ENCODE data around the gene TMEFF2.

Gene TMEFF2

DNA sequence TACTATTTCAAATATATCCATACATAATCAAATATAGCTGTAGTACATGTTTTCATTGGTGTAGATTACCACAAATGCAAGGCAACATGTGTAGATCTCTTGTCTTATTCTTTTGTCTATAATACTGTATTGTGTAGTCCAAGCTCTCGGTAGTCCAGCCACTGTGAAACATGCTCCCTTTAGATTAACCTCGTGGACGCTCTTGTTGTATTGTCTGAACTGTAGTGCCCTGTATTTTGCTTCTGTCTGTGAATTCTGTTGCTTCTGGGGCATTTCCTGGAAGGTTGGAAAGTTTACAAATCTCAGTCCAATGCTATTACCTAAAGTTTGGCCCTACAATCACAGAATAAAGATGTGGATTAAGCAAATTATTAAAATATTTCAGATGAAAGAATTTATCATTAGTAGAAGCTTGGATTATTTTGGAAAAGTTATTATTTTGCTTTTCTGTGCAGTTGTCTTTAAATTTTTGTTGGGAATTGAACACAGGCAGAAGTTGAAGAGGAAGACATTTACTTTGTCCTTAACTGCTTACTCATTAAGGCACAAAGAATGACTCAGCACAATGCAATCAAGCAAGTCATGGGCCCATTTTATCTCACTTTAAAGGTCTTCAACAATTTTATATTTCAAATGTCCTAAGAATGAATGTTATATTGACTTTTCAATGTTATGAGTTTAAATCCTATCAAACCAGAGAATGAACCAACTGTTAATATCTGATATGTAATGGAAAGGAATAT, 244.4 kb downstream of the TMEFF2 start:
- Histone ChIP-seq H3K27ac (ENCODE audit: low read depth, low read length) (no peak overlapping the region), H3K4me2 (ENCODE audit: low read depth, low read length, poor library complexity, severe bottlenecking) (no peak overlapping the region), H3K79me2 (ENCODE audit: insufficient read depth, low read length) (no peaks in the 10 kb centered on the region), H3K9ac (ENCODE audit: low read length) (no peak overlapping the region), H3F3A (ENCODE audit: insufficient read depth) (no peaks in the 10 kb centered on the region), H3K9me3 (ENCODE audit: insufficient read depth, low read length) (no peaks in the 10 kb centered on the region), H4K20me1 (ENCODE audit: low read depth, low read length) (no peaks in the 10 kb centered on the region), H3K4me3 (ENCODE audit: insufficient read depth, low read length, poor library complexity, severe bottlenecking) (no peak overlapping the region), H3K27me3 (ENCODE audit: low read length) (no peaks in the 10 kb centered on the region), H3K36me3 (ENCODE audit: low read length) (no peaks in the 10 kb centered on the region), H3K9me2 (replicated peaks; ENCODE audit: insufficient read depth, low read length) (no peaks in the 10 kb centered on the region), H2AFZ (ENCODE audit: low read depth, low read length, severe bottlenecking) (no peak overlapping the region)
- TF ChIP-seq CTCF (IDR thresholded peaks at IDR 0.05; ENCODE audit: insufficient read depth, low read length, poor library complexity, severe bottlenecking), result no peak
- TF ChIP-seq EZH2phosphoT487 (conservative IDR thresholded peaks at IDR 0.05; ENCODE audit: low read length), result no peak

GRCh38 chr2:191947235-191947634, 247.5 kb downstream of the TMEFF2 start:
- no peak overlapping the region for H3K9ac ChIP-seq (ENCODE audit: low read length)
- no peaks in the 10 kb centered on the region for H3K9me3 ChIP-seq (ENCODE audit: insufficient read depth, low read length)
- no peak overlapping the region for H3K4me3 ChIP-seq (ENCODE audit: insufficient read depth, low read length, poor library complexity, severe bottlenecking)
- no peaks in the 10 kb centered on the region for H3K79me2 ChIP-seq (ENCODE audit: insufficient read depth, low read length)
- H2AFZ ChIP-seq (ENCODE audit: low read depth, low read length, severe bottlenecking), result no peak overlapping the region
- no peak overlapping the region for H3K27ac ChIP-seq (ENCODE audit: low read depth, low read length)
- no peaks in the 10 kb centered on the region for H3F3A ChIP-seq (ENCODE audit: insufficient read depth)
- no peaks in the 10 kb centered on the region for H3K9me2 ChIP-seq (replicated peaks; ENCODE audit: insufficient read depth, low read length)
- no peaks in the 10 kb centered on the region for H3K36me3 ChIP-seq (ENCODE audit: low read length)
- H4K20me1 ChIP-seq (ENCODE audit: low read depth, low read length), result no peaks in the 10 kb centered on the region
- TF ChIP-seq CTCF (IDR thresholded peaks at IDR 0.05; ENCODE audit: insufficient read depth, low read length, poor library complexity, severe bottlenecking) (no peak), EZH2phosphoT487 (conservative IDR thresholded peaks at IDR 0.05; ENCODE audit: low read length) (no peak)
- no peak overlapping the region for H3K4me2 ChIP-seq (ENCODE audit: low read depth, low read length, poor library complexity, severe bottlenecking)
- H3K27me3 ChIP-seq (ENCODE audit: low read length), result no peaks in the 10 kb centered on the region

DNA sequence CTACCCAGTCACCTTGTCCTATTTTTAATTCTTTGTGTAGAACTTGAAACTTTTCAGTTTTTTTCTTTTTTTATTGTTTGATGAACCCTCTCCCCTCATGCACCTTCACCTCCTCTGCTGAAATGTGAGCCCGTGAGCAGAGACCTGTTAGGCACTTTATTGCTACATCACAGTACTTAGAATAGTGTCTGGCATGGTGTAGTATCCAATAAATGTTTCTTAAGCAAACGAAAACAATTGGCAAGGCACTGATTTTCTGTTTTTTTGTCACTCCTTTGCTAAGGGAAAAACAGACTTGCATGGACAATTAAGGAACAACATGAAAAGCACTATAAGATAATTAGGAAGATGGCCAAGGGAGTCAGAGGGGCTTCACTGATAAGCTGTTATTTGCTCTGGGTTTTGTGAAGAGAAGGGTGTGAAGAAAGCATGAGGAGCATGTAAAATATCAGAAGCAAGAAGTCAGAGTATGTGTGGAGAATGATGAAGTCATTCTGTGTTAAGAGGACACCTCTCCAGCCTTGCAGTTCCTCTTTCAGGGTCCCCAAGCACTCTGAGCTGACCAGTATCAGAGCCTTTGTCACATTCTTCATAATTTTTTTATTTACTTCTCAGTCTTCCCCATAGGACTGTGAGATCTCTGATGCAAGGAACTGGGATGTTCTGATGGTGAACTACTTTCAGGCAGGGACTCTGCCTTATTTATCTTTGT, 248.1 kb downstream of the TMEFF2 start:
- H3K27ac ChIP-seq (ENCODE audit: low read depth, low read length), result no peak overlapping the region
- no peaks in the 10 kb centered on the region for H3K79me2 ChIP-seq (ENCODE audit: insufficient read depth, low read length)
- H2AFZ ChIP-seq (ENCODE audit: low read depth, low read length, severe bottlenecking), result no peak overlapping the region
- H3K9me3 ChIP-seq (ENCODE audit: insufficient read depth, low read length), result no peaks in the 10 kb centered on the region
- no peak overlapping the region for H3K4me3 ChIP-seq (ENCODE audit: insufficient read depth, low read length, poor library complexity, severe bottlenecking)
- no peak overlapping the region for H3K4me2 ChIP-seq (ENCODE audit: low read depth, low read length, poor library complexity, severe bottlenecking)
- H3K36me3 ChIP-seq (ENCODE audit: low read length), result no peaks in the 10 kb centered on the region
- no peaks in the 10 kb centered on the region for H3K27me3 ChIP-seq (ENCODE audit: low read length)
- no peaks in the 10 kb centered on the region for H3K9me2 ChIP-seq (replicated peaks; ENCODE audit: insufficient read depth, low read length)
- no peak for TF ChIP-seq EZH2phosphoT487 (conservative IDR thresholded peaks at IDR 0.05; ENCODE audit: low read length)
- no peak for TF ChIP-seq CTCF (IDR thresholded peaks at IDR 0.05; ENCODE audit: insufficient read depth, low read length, poor library complexity, severe bottlenecking)
- no peaks in the 10 kb centered on the region for H3F3A ChIP-seq (ENCODE audit: insufficient read depth)
- H3K9ac ChIP-seq (ENCODE audit: low read length), result no peak overlapping the region
- H4K20me1 ChIP-seq (ENCODE audit: low read depth, low read length), result no peaks in the 10 kb centered on the region

Measured in SU-DHL-6 (cell line).